ENCODE data around the gene MCM6.

The MCM6 gene

GRCh38 chr2:135870571-135870970 lies 5.7 kb downstream of the MCM6 start:
- Histone ChIP-seq H3K27me3 (ENCODE audit: control insufficient read depth in 1 of 2, insufficient read depth in 2 of 2, low read length in 2 of 2) (no peaks in the 10 kb centered on the region), H3K36me3 (ENCODE audit: control insufficient read depth in 2 of 2, insufficient read depth in 2 of 2, low read length in 2 of 2) (peaks cover 18% of the 10 kb centered on the region in 2 donors), H3K27ac (ENCODE audit: low read length) (no peak overlapping the region)

GRCh38 chr2:135863233-135863632 lies 13.0 kb downstream of the MCM6 start:
- Histone ChIP-seq H3K4me3 (ENCODE audit: low read length in 2 of 2) (no peak overlapping the region), H3K27me3 (ENCODE audit: control insufficient read depth in 1 of 2, insufficient read depth in 2 of 2, low read length in 2 of 2) (no peaks in the 10 kb centered on the region), H3K4me1 (ENCODE audit: control insufficient read depth, insufficient read depth, low read length) (no peaks in the 10 kb centered on the region), H3K27ac (ENCODE audit: low read length) (no peak overlapping the region), H3K9ac (ENCODE audit: low read length in 2 of 2) (no peak overlapping the region), H3K9me3 (ENCODE audit: control insufficient read depth in 2 of 2, low read length in 2 of 2) (no peaks in the 10 kb centered on the region), H3K36me3 (ENCODE audit: control insufficient read depth in 2 of 2, insufficient read depth in 2 of 2, low read length in 2 of 2) (peaks cover 20 to 26% of the 10 kb centered on the region in 2 donors)

More at GRCh38 chr2:135870571-135870970, 5.7 kb downstream of the MCM6 start:
- Histone ChIP-seq H3K9ac (ENCODE audit: low read length in 2 of 2) (no peak overlapping the region), H3K4me1 (ENCODE audit: control insufficient read depth, insufficient read depth, low read length) (peaks cover 6% of the 10 kb centered on the region), H3K9me3 (ENCODE audit: control insufficient read depth in 2 of 2, low read length in 2 of 2) (no peaks in the 10 kb centered on the region), H3K4me3 (ENCODE audit: low read length in 2 of 2) (no peak overlapping the region)

GRCh38 chr2:135862718-135863117 lies 13.5 kb downstream of the MCM6 start:
- no peaks in the 10 kb centered on the region for H3K4me1 ChIP-seq (ENCODE audit: control insufficient read depth, insufficient read depth, low read length)

GRCh38 chr2:135853401-135853800 lies 22.8 kb downstream of the MCM6 start:
- Histone ChIP-seq H3K9me3 (ENCODE audit: control insufficient read depth in 2 of 2, low read length in 2 of 2) (no peaks in the 10 kb centered on the region), H3K27me3 (ENCODE audit: control insufficient read depth in 1 of 2, insufficient read depth in 2 of 2, low read length in 2 of 2) (no peaks in the 10 kb centered on the region), H3K4me3 (ENCODE audit: low read length in 2 of 2) (no peak overlapping the region), H3K9ac (ENCODE audit: low read length in 2 of 2) (no peak overlapping the region), H3K27ac (ENCODE audit: low read length) (no peak overlapping the region), H3K36me3 (ENCODE audit: control insufficient read depth in 2 of 2, insufficient read depth in 2 of 2, low read length in 2 of 2) (peaks cover 4 to 11% of the 10 kb centered on the region in 2 donors), H3K4me1 (ENCODE audit: control insufficient read depth, insufficient read depth, low read length) (no peaks in the 10 kb centered on the region)

More at GRCh38 chr2:135862718-135863117, 13.5 kb downstream of the MCM6 start:
- no peak overlapping the region for H3K27ac ChIP-seq (ENCODE audit: low read length)
- no peak overlapping the region for H3K9ac ChIP-seq (ENCODE audit: low read length in 2 of 2)
- H3K36me3 ChIP-seq (ENCODE audit: control insufficient read depth in 2 of 2, insufficient read depth in 2 of 2, low read length in 2 of 2), result peaks cover 22 to 23% of the 10 kb centered on the region in 2 donors
- H3K4me3 ChIP-seq (ENCODE audit: low read length in 2 of 2), result no peak overlapping the region
- H3K27me3 ChIP-seq (ENCODE audit: control insufficient read depth in 1 of 2, insufficient read depth in 2 of 2, low read length in 2 of 2), result no peaks in the 10 kb centered on the region
- no peaks in the 10 kb centered on the region for H3K9me3 ChIP-seq (ENCODE audit: control insufficient read depth in 2 of 2, low read length in 2 of 2)

- no peak overlapping the region for H3K27ac ChIP-seq (ENCODE audit: low read length)
Measured at GRCh38 chr2:135851858-135852257, 24.4 kb downstream of the MCM6 start.

GRCh38 chr2:135850892-135851668 lies 25.2 kb downstream of the MCM6 start:
- Histone ChIP-seq H3K27ac (ENCODE audit: low read length) (no peak overlapping the region), H3K36me3 (ENCODE audit: control insufficient read depth in 2 of 2, insufficient read depth in 2 of 2, low read length in 2 of 2) (peaks cover 5 to 8% of the 10 kb centered on the region in 2 donors), H3K4me1 (ENCODE audit: control insufficient read depth, insufficient read depth, low read length) (no peaks in the 10 kb centered on the region), H3K9me3 (ENCODE audit: control insufficient read depth in 2 of 2, low read length in 2 of 2) (no peaks in the 10 kb centered on the region), H3K27me3 (ENCODE audit: control insufficient read depth in 1 of 2, insufficient read depth in 2 of 2, low read length in 2 of 2) (no peaks in the 10 kb centered on the region), H3K4me3 (ENCODE audit: low read length in 2 of 2) (no peak overlapping the region), H3K9ac (ENCODE audit: low read length in 2 of 2) (no peak overlapping the region)

More at GRCh38 chr2:135851858-135852257, 24.4 kb downstream of the MCM6 start:
- no peaks in the 10 kb centered on the region for H3K4me1 ChIP-seq (ENCODE audit: control insufficient read depth, insufficient read depth, low read length)
- peaks cover 4 to 7% of the 10 kb centered on the region in 2 donors for H3K36me3 ChIP-seq (ENCODE audit: control insufficient read depth in 2 of 2, insufficient read depth in 2 of 2, low read length in 2 of 2)
- H3K9me3 ChIP-seq (ENCODE audit: control insufficient read depth in 2 of 2, low read length in 2 of 2), result no peaks in the 10 kb centered on the region
- no peak overlapping the region for H3K4me3 ChIP-seq (ENCODE audit: low read length in 2 of 2)
- H3K9ac ChIP-seq (ENCODE audit: low read length in 2 of 2), result no peak overlapping the region
- no peaks in the 10 kb centered on the region for H3K27me3 ChIP-seq (ENCODE audit: control insufficient read depth in 1 of 2, insufficient read depth in 2 of 2, low read length in 2 of 2)

- no peaks in the 10 kb centered on the region for H3K4me1 ChIP-seq (ENCODE audit: control insufficient read depth, insufficient read depth, low read length)
- H3K27me3 ChIP-seq (ENCODE audit: control insufficient read depth in 1 of 2, insufficient read depth in 2 of 2, low read length in 2 of 2), result no peaks in the 10 kb centered on the region
- no peak overlapping the region for H3K9ac ChIP-seq (ENCODE audit: low read length in 2 of 2)
- no peak overlapping the region for H3K27ac ChIP-seq (ENCODE audit: low read length)
- peaks cover 11 to 13% of the 10 kb centered on the region in 2 donors for H3K36me3 ChIP-seq (ENCODE audit: control insufficient read depth in 2 of 2, insufficient read depth in 2 of 2, low read length in 2 of 2)
- H3K4me3 ChIP-seq (ENCODE audit: low read length in 2 of 2), result no peak overlapping the region
- H3K9me3 ChIP-seq (ENCODE audit: control insufficient read depth in 2 of 2, low read length in 2 of 2), result no peaks in the 10 kb centered on the region
Measured at GRCh38 chr2:135849087-135849486, 27.2 kb downstream of the MCM6 start.

GRCh38 chr2:135845997-135846396 lies 30.2 kb downstream of the MCM6 start:
- peaks cover 15 to 18% of the 10 kb centered on the region in 2 donors for H3K36me3 ChIP-seq (ENCODE audit: control insufficient read depth in 2 of 2, insufficient read depth in 2 of 2, low read length in 2 of 2)
- no peaks in the 10 kb centered on the region for H3K9me3 ChIP-seq (ENCODE audit: control insufficient read depth in 2 of 2, low read length in 2 of 2)
- H3K27me3 ChIP-seq (ENCODE audit: control insufficient read depth in 1 of 2, insufficient read depth in 2 of 2, low read length in 2 of 2), result no peaks in the 10 kb centered on the region
- H3K4me1 ChIP-seq (ENCODE audit: control insufficient read depth, insufficient read depth, low read length), result no peaks in the 10 kb centered on the region
- H3K27ac ChIP-seq (ENCODE audit: low read length), result no peak overlapping the region
- H3K9ac ChIP-seq (ENCODE audit: low read length in 2 of 2), result no peak overlapping the region
- no peak overlapping the region for H3K4me3 ChIP-seq (ENCODE audit: low read length in 2 of 2)

GRCh38 chr2:135845257-135845656 lies 31.0 kb downstream of the MCM6 start:
- H3K27ac ChIP-seq (ENCODE audit: low read length), result no peak overlapping the region
- H3K9me3 ChIP-seq (ENCODE audit: control insufficient read depth in 2 of 2, low read length in 2 of 2), result no peaks in the 10 kb centered on the region
- peaks cover 12 to 18% of the 10 kb centered on the region in 2 donors for H3K36me3 ChIP-seq (ENCODE audit: control insufficient read depth in 2 of 2, insufficient read depth in 2 of 2, low read length in 2 of 2)
- H3K4me3 ChIP-seq (ENCODE audit: low read length in 2 of 2), result no peak overlapping the region
- H3K9ac ChIP-seq (ENCODE audit: low read length in 2 of 2), result no peak overlapping the region
- no peaks in the 10 kb centered on the region for H3K4me1 ChIP-seq (ENCODE audit: control insufficient read depth, insufficient read depth, low read length)
- H3K27me3 ChIP-seq (ENCODE audit: control insufficient read depth in 1 of 2, insufficient read depth in 2 of 2, low read length in 2 of 2), result no peaks in the 10 kb centered on the region

- Histone ChIP-seq H3K9ac (ENCODE audit: low read length in 2 of 2) (no peak overlapping the region), H3K27ac (ENCODE audit: low read length) (no peak overlapping the region), H3K4me1 (ENCODE audit: control insufficient read depth, insufficient read depth, low read length) (no peaks in the 10 kb centered on the region), H3K9me3 (ENCODE audit: control insufficient read depth in 2 of 2, low read length in 2 of 2) (no peaks in the 10 kb centered on the region), H3K4me3 (ENCODE audit: low read length in 2 of 2) (no peak overlapping the region), H3K27me3 (ENCODE audit: control insufficient read depth in 1 of 2, insufficient read depth in 2 of 2, low read length in 2 of 2) (no peaks in the 10 kb centered on the region), H3K36me3 (ENCODE audit: control insufficient read depth in 2 of 2, insufficient read depth in 2 of 2, low read length in 2 of 2) (peaks cover 12 to 18% of the 10 kb centered on the region in 2 donors)
Measured at GRCh38 chr2:135844301-135844895, 31.8 kb downstream of the MCM6 start.

GRCh38 chr2:135843671-135844070 lies 32.6 kb downstream of the MCM6 start:
- no peaks in the 10 kb centered on the region for H3K9me3 ChIP-seq (ENCODE audit: control insufficient read depth in 2 of 2, low read length in 2 of 2)
- H3K27ac ChIP-seq (ENCODE audit: low read length), result no peak overlapping the region
- H3K4me1 ChIP-seq (ENCODE audit: control insufficient read depth, insufficient read depth, low read length), result no peaks in the 10 kb centered on the region
- no peaks in the 10 kb centered on the region for H3K27me3 ChIP-seq (ENCODE audit: control insufficient read depth in 1 of 2, insufficient read depth in 2 of 2, low read length in 2 of 2)
- H3K4me3 ChIP-seq (ENCODE audit: low read length in 2 of 2), result no peak overlapping the region
- no peak overlapping the region for H3K9ac ChIP-seq (ENCODE audit: low read length in 2 of 2)
- peaks cover 12 to 14% of the 10 kb centered on the region in 2 donors for H3K36me3 ChIP-seq (ENCODE audit: control insufficient read depth in 2 of 2, insufficient read depth in 2 of 2, low read length in 2 of 2)
